Loucy (cell line): ENCODE data around the gene ANO2.

Experiments used
- CTCF ChIP-seq: fragments of 200-600 bp; sonication (generic); conservative IDR thresholded peaks from 2 replicates; pipeline ENCODE4 v1.5.1; 2014; ENCODE audit warnings: mild to moderate bottlenecking, antibody characterized with exemption, low read length
- EZH2phosphoT487 ChIP-seq: fragments of 200-600 bp; IDR thresholded peaks from 2 replicates; pipeline ENCODE4 v1.6.1; 2018; ENCODE audit warnings: antibody characterized with exemption, mild to moderate bottlenecking, moderate library complexity, borderline replicate concordance

GRCh38 chr12:5665615-5666014 is 279.4 kb downstream of the ANO2 start:
- TF ChIP-seq CTCF (no peak), EZH2phosphoT487 (no peak)
